ENCODE measurements around the gene PARP1. TPM values are rescaled to one million over a fixed set of nuclear protein-coding genes. Genes with fewer than 3 reads are reported as not detected.

Gene PARP1
- total RNA-seq, 6 experiments from 2014 or later: 62.5 to 95.6 (median 91.9) TPM

- TF ChIP-seq, protein P1, sequence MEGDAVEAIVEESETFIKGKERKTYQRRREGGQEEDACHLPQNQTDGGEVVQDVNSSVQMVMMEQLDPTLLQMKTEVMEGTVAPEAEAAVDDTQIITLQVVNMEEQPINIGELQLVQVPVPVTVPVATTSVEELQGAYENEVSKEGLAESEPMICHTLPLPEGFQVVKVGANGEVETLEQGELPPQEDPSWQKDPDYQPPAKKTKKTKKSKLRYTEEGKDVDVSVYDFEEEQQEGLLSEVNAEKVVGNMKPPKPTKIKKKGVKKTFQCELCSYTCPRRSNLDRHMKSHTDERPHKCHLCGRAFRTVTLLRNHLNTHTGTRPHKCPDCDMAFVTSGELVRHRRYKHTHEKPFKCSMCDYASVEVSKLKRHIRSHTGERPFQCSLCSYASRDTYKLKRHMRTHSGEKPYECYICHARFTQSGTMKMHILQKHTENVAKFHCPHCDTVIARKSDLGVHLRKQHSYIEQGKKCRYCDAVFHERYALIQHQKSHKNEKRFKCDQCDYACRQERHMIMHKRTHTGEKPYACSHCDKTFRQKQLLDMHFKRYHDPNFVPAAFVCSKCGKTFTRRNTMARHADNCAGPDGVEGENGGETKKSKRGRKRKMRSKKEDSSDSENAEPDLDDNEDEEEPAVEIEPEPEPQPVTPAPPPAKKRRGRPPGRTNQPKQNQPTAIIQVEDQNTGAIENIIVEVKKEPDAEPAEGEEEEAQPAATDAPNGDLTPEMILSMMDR (IDR thresholded peaks at IDR 0.05): no peak
- DNase-seq: no peak
- Mint-ChIP-seq H3K36me3 (ENCODE audit: low read depth) (peaks cover 30% of the 10 kb centered on the region), H3K9me3 (no peaks in the 10 kb centered on the region), H3K27ac (no peak overlapping the region; the same call in 1 of the 2 replicates), H3K27me3 (ENCODE audit: insufficient read depth) (no peaks in the 10 kb centered on the region; the same call in 1 of the 2 replicates), H3K4me1 (ENCODE audit: low read depth) (no peaks in the 10 kb centered on the region), H3K4me3 (no peak overlapping the region)
Observed at GRCh38 chr1:226395753-226396152, 12.1 kb downstream of the PARP1 start.

DNA sequence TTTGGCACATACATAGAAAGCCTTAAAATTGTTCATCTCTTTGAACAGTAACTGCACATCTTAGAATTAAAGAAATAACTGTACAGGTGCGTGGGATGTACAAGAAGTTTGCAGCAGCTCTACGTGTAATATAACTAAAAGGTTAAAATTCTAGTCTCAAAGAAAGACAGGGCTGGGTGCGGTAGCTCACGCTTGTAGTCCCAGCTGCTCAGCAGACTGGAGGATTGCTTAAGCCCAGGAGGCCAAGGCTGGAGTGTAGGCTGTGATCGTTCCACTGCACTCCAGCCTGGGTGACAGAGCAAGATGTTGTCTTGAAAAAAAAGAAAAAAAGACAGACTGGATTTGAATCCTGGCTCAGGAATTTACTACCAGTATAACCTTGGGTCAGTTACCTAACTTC is 13.4 kb downstream of the PARP1 start:
- Mint-ChIP-seq H3K4me1 (ENCODE audit: low read depth) (no peaks in the 10 kb centered on the region), H3K27me3 (ENCODE audit: insufficient read depth) (no peaks in the 10 kb centered on the region), H3K9me3 (no peaks in the 10 kb centered on the region)

GRCh38 chr1:226390681-226391080 is 17.2 kb downstream of the PARP1 start:
- Mint-ChIP-seq H3K9me3 (no peaks in the 10 kb centered on the region), H3K4me1 (ENCODE audit: low read depth) (no peaks in the 10 kb centered on the region), H3K4me3 (no peak overlapping the region), H3K27me3 (ENCODE audit: insufficient read depth) (no peaks in the 10 kb centered on the region), H3K36me3 (ENCODE audit: low read depth) (peaks cover 9% of the 10 kb centered on the region; the same call in 1 of the 2 replicates), H3K27ac (no peak overlapping the region)
- no peak for DNase-seq
- TF ChIP-seq, protein P1 (IDR thresholded peaks at IDR 0.05): no peak

More for the DNA sequence above, 13.4 kb downstream of the PARP1 start:
- TF ChIP-seq, protein P1 (IDR thresholded peaks at IDR 0.05): no peak
- Mint-ChIP-seq H3K4me3 (no peak overlapping the region), H3K36me3 (ENCODE audit: low read depth) (peaks cover 17% of the 10 kb centered on the region), H3K27ac (no peak overlapping the region)
- DNase-seq: no peak

GRCh38 chr1:226388131-226388530 is 19.8 kb downstream of the PARP1 start:
- Mint-ChIP-seq H3K4me3 (no peak overlapping the region), H3K36me3 (ENCODE audit: low read depth) (peaks cover 9% of the 10 kb centered on the region; the same call in 1 of the 2 replicates), H3K27ac (no peak overlapping the region), H3K4me1 (ENCODE audit: low read depth) (no peaks in the 10 kb centered on the region), H3K9me3 (no peaks in the 10 kb centered on the region), H3K27me3 (ENCODE audit: insufficient read depth) (no peaks in the 10 kb centered on the region)
- TF ChIP-seq, protein P1 (IDR thresholded peaks at IDR 0.05): no peak
- DNase-seq: no peak

GRCh38 chr1:226384717-226385116 is 23.2 kb downstream of the PARP1 start:
- Mint-ChIP-seq H3K27ac (no peak overlapping the region), H3K9me3 (no peaks in the 10 kb centered on the region), H3K4me1 (ENCODE audit: low read depth) (no peaks in the 10 kb centered on the region), H3K27me3 (ENCODE audit: insufficient read depth) (no peaks in the 10 kb centered on the region; the same call in 1 of the 2 replicates), H3K36me3 (ENCODE audit: low read depth) (peaks cover 14% of the 10 kb centered on the region), H3K4me3 (no peak overlapping the region)
- TF ChIP-seq, protein P1 (IDR thresholded peaks at IDR 0.05): no peak
- no peak for DNase-seq

DNA sequence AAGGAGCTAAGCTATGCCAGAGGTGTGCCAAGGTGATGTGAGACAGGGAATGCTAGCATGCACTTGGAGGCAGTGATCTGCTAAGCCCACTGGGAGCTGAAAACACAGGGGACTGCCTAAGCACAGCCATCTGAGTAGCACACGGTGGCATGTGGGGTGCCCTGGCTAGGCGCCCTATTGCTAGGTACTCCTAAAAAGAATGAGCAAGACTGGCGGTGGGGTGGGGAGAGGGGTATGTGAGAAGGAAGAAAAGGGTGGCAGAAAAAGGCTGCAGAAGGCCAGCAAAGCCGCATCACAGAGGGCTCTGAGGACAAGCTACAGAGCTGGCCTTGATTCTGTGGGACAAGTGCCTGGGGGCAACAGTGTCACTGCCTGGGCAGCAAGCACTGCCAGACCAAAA is 23.9 kb downstream of the PARP1 start:
- Mint-ChIP-seq H3K27ac (no peak overlapping the region), H3K4me1 (ENCODE audit: low read depth) (no peaks in the 10 kb centered on the region), H3K4me3 (no peak overlapping the region), H3K9me3 (no peaks in the 10 kb centered on the region), H3K36me3 (ENCODE audit: low read depth) (peaks cover 15% of the 10 kb centered on the region), H3K27me3 (ENCODE audit: insufficient read depth) (no peaks in the 10 kb centered on the region; the same call in 1 of the 2 replicates)
- TF ChIP-seq, protein P1 (IDR thresholded peaks at IDR 0.05): no peak
- no peak for DNase-seq
